HG03432 (cell line): ENCODE measurements around the gene ZNF853.

Experiments
- ATAC-seq: cut with Tn5 transposase; IDR thresholded peaks from one replicate; pipeline ENCODE4 v1.9.1; 2021; ENCODE audit warnings: mild to moderate bottlenecking, moderate library complexity; ENCODE audit not compliant: unreplicated experiment

The ZNF853 gene

DNA sequence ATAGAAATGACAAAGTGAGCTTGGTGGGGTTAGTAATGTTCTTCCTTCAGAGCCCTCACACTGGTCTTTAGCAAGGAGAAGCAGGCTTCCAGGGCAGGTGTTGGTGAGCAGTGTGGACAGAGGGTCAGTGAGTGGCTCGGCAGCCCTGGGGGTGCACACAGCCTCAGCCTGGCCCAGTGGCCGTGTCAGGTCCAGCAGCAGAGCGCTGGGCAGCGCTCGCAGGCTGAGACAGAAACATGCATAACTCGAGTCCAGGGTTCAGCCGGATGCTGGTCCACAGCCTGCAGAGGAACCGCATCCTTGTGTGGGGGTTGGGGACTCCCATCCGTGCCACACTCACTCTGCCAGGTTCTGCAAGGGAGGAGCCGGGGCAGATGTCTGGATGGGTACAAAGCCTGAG lies 11.0 kb upstream of the ZNF853 start:
- ATAC-seq, result no peak

GRCh38 chr7:6606866-6607583 lies 8.4 kb upstream of the ZNF853 start:
- ATAC-seq, result no peak

DNA sequence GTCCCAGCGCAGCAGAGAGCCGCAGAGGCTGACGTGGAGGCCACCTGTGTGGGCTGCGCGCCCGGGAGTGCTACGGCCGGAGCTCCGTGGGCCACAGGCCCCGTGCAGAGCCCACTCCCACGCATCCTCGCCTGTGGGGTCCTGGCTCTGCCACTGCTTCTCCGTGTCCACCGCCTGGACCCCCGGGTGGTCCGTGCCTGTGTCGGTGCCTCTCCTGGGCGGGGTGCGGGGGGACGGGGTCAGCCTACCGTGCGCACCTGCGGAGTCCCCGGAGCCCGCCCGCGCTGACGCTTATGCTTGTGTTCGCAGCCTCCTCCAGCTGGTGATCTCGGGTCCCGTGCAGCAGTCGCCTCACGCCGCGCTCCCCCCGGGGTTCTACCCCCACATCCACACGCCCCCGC lies 7.8 kb upstream of the ZNF853 start:
- ATAC-seq, result no peak

DNA sequence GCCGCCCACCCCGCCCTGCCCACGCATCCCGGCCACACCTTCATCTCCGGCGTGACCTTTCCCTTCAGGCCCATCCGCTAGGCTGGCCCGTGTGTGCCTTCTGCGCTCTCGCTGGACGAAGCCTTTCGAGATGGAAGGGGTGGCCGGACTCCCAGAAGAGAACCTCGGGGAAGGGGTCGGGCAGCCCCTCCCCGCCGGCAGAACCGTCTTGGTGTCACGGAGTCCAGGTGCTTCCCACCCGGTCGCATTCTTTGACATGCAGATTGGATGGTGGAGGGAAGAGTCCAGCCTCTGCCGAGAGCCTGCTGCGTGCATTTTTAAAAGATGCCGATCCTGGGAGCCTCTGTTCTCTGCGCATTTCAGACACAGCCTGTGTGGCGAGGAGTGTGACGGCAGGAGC lies 7.3 kb upstream of the ZNF853 start:
- ATAC-seq, result no peak

GRCh38 chr7:6608794-6609193 lies 6.6 kb upstream of the ZNF853 start:
- no peak for ATAC-seq

GRCh38 chr7:6612819-6613218 lies 2.6 kb upstream of the ZNF853 start:
- ATAC-seq, result no peak

DNA sequence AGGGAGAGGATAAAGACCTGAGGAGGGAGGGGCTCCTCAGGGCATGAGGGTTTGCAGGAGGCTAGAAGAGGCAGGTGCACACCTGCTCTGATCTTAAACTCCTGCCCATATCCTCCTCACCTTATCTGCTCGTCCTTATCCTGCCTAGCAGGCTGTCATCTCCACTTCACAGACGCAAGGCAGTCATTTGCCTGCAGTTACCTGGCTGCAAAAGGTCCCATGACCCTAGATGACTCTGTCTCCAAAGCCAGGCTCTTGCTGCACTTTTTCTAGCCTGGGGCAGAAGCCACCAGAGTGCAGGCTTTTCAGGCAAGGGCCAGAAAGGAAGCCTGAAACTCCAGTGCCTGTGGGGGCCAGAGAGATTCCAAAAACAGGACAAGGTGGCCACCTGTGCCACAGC lies 1.7 kb upstream of the ZNF853 start:
- no peak for ATAC-seq

DNA sequence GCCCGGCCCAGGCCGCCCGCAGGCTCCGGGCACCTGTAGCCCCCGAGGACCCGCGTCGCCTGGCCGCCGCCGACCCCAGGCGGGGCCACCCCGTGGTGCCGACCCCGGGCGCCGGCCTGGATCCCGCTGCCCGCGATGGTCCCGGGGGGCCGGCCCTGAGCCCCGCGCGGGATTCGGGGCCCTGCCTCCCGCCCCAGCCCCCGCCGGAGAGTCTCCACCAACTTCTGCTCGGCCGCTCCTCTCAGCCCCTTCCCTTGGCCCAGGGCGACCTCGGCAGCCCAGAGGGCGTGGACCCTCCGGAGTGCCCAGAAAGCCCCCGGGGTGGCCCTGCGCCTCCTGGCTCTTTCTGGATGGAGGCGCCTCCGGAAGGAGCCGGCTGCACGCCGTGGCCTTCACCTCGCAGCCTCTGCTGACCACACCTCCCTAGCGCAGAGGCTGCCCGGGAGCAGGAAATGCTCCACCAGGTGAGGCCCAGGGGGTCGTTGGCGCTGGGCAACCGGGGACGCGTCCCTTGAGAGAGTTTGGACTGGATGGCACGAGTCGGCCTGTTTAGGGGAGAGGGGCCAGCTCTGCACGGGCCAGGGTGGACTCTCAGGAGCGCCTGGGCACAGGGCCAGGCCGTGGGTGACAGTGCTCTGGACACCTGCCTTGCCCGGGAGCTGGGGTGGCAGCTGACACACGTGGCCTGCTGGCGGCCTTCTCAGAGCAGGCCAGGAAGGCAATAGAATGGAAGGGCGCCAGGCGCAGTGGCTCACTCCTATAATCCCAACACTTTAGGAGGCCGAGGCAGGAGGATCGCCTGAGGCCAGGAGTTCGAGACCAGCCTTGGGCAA lies 529 bp downstream of the ZNF853 start:
- ATAC-seq, result no peak

DNA sequence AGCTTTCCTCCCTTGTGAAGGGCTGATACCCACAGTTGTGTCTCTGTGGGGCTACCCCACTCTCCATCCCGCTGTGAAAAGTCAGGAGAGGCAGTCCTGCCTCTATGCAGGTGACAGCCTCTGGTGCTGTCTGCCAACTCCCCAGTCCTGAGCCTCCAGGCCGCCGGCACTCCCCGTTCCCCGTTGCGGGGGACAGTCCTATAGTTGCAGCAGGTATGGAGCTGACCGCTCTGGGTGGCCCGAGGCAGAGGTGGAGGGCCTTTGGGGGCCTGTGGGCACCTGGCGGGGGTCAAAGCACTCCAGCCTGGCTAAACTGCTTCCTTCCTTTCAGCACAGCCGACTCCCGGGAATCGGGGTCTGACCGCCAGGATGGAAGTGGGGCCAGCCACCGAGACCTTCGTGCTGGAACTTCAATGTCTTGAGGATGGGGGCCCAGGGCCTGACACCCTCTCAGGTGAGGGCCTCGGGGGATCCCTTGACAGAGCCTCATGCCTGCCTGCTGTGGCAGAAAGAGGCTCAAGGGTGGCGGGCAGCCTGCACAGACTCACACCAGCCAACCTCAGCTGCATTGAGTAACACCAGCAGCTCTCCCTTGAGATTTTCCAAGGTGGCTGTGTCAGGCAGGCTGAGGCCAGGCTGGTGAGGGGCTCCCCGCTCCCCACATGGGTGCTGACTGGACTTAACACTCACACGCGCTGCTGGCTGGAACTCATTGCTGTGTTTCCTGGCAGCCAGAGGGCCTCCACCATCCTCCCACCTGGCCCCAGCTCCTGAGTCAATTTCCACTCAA lies 1.6 kb downstream of the ZNF853 start:
- no peak for ATAC-seq

- no peak for ATAC-seq
Measured at GRCh38 chr7:6618621-6619020, 3.2 kb downstream of the ZNF853 start.

- ATAC-seq, result no peak
Measured at GRCh38 chr7:6619961-6620360, 4.6 kb downstream of the ZNF853 start.

DNA sequence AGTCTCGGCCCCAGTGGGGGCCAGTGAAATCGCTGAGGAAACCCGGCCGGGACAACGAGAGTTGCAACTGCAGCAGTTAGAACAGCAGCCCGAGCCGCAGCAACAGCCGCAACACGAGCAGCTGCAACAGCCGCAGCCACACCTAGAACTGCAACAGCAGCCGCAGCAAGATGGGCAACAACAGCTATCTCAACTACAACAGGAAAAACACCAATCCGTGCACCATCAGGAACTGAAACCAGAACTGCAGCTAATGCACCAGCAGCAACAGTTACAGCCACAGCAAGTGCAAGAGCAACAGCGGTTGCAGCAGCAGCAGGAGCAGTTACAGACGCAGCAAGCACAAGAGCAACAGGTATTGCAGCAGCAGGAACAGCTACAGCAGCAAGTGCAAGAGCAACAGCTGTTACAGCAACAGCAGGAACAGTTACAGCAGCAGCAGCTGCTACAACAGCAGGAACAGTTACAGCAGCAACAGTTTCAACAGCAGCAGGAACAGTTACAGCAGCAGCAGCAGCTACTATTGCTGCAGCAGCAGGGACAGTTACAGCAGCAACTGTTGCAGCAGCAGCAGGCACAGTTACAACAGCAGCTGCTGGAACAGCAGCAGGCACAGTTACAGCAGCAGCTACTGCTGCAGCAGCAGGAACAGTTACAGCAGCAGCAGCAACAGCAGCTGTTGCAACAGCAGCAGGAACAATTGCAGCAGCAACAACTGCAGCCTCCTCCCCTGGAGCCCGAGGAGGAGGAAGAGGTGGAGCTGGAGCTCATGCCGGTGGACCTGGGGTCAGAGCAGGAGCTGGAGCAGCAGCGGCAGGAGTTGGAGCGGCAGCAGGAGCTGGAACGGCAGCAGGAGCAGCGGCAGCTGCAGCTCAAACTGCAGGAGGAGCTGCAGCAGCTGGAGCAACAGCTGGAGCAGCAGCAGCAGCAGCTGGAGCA lies 6.1 kb downstream of the ZNF853 start:
- no peak for ATAC-seq

DNA sequence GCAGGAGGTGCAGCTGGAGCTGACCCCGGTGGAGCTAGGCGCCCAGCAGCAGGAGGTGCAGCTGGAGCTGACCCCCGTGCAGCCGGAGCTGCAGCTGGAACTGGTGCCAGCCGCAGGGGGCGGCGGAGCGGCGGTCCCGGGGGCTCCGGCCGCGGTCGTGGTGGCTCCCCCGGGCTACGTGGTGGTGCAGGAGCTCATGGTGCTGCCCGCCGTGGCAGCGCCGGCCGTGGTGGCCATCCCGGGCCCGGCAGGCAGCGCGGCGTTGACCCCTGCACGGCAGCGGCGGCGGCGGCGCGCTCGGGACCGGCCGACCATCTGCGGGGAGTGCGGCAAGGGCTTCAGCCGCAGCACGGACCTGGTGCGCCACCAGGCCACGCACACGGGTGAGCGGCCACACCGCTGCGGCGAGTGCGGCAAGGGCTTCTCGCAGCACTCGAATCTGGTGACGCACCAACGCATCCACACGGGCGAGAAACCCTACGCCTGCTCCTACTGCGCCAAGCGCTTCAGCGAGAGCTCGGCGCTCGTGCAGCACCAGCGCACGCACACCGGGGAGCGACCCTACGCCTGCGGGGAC lies 6.8 kb downstream of the ZNF853 start:
- ATAC-seq, result no peak

GRCh38 chr7:6623589-6624245 lies 8.3 kb downstream of the ZNF853 start:
- no peak for ATAC-seq

- no peak for ATAC-seq
Measured at GRCh38 chr7:6624246-6624611, 8.8 kb downstream of the ZNF853 start.

- no peak for ATAC-seq
Measured at GRCh38 chr7:6628045-6628444, 12.6 kb downstream of the ZNF853 start.

DNA sequence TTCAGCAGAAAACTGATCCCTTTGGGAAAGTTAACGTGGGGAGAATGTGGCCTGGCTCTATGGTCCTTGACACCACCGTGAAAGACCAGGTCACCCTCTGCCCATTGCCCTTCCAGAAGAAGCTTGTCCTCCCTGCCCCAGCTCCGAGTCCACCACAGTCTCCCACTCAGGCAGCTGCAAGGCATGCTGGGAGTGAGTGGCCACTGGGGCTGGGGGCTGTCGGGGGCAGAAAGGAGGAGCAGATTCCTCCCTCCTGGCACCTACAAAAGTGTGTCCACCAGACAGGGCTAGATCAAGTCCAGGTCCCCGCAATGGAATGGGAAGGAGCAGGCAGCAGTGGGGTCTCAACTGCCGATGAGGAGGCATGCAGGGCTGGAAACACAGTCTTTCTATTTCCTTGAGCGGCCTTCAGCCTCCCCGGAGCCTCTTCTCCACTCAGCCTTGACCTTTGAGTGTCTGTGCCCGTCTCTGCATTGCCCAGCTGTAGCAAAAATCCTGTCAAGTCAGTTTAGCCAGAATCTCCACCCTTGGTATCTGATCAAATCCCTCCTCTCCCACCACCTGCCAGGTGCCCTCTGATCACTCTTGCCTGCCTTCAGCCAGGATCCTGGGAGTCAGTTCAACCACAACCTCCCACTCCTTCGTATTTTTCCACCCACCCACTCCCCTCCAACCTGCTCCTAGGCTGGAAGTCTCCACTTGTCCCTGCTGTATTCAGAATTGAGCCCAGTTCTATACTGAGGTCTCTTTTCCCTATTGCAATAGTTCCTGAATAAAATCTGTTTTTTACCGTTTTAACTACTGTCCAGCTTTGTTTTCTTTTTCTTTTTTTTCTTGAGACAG lies 14.8 kb downstream of the ZNF853 start:
- ATAC-seq, result no peak

- no peak for ATAC-seq
Measured at GRCh38 chr7:6631605-6632004, 16.2 kb downstream of the ZNF853 start.

GRCh38 chr7:6634021-6634420 lies 18.6 kb downstream of the ZNF853 start:
- no peak for ATAC-seq
